ENCODE measurements around the gene LRRN4. TPM values are rescaled to one million over a fixed set of nuclear protein-coding genes. Genes with fewer than 3 reads are reported as not detected.

The LRRN4 gene
- polyA plus RNA-seq, 2 of the 4 experiments (the other 2 are of a cell fraction) = not detected

DNA sequence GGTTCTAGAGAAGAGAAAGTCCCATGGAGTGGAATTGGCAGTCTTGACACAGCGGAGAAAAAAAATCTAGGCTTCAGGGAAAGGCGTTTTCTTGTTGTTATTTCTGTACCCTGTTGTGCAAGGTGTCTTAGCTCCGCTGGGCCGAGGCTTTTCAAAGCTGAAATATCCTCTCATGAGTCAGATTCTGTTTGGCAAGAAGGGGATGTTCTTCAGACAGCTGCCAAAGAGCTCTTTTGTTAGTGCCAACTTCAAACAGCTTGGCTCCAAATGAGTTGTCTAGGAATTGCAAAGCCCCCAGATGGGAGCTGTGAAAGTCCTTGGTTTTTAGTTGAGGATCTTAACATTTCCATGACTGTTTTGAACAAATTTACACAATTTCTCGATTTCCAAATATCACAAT is 45.6 kb downstream of the LRRN4 start (continued):
- TF ChIP-seq FOSB (CRISPR knock-in tag; IDR thresholded peaks at IDR 0.05) (no peak), SREBF2 (IDR thresholded peaks at IDR 0.05) (no peak), BHLHE40 (IDR thresholded peaks at IDR 0.05; ENCODE audit: low read depth, low read length) (no peak), FOSL2 (IDR thresholded peaks at IDR 0.05) (0 out of 2 replicates have a peak, but pooled peaks have one; percentile 32), FOSL2 (CRISPR knock-in tag; IDR thresholded peaks at IDR 0.05) (peak; percentile 73), POLR2A (IDR thresholded peaks at IDR 0.05; ENCODE audit: low read length) (no peak), CHD2 (IDR thresholded peaks at IDR 0.05; ENCODE audit: low read length, partially characterized antibody) (no peak), MAFK (IDR thresholded peaks at IDR 0.05; ENCODE audit: partially characterized antibody) (no peak), FOXS1 (CRISPR knock-in tag; IDR thresholded peaks at IDR 0.05) (no peak), ZFP36 (IDR thresholded peaks at IDR 0.05; ENCODE audit: borderline replicate concordance, partially characterized antibody) (no peak), ATOH8 (CRISPR knock-in tag; IDR thresholded peaks at IDR 0.05; ENCODE audit: low read depth) (no peak), TFCP2L1 (CRISPR knock-in tag; IDR thresholded peaks at IDR 0.05) (no peak), CEBPB (IDR thresholded peaks at IDR 0.05) (peak; percentile 83 to 89), HEYL (CRISPR knock-in tag; IDR thresholded peaks at IDR 0.05) (no peak), TP53 (CRISPR knock-in tag; IDR thresholded peaks at IDR 0.05) (no peak), SMC3 (IDR thresholded peaks at IDR 0.05) (no peak), REST (IDR thresholded peaks at IDR 0.05) (no peak), RARB (CRISPR knock-in tag; IDR thresholded peaks at IDR 0.05) (no peak), RNF2 (IDR thresholded peaks at IDR 0.05; ENCODE audit: borderline replicate concordance, low read depth) (no peak), KDM5A (IDR thresholded peaks at IDR 0.05) (no peak), EP300 (IDR thresholded peaks at IDR 0.05) (no peak), GATA3 (IDR thresholded peaks at IDR 0.05; ENCODE audit: borderline replicate concordance) (no peak), HES2 (IDR thresholded peaks at IDR 0.05) (peak; percentile 73), MAZ (IDR thresholded peaks at IDR 0.05; ENCODE audit: borderline replicate concordance, low read depth, low read length) (no peak), HOXA7 (CRISPR knock-in tag; IDR thresholded peaks at IDR 0.05) (no peak), RFX5 (IDR thresholded peaks at IDR 0.05) (no peak)
- TF ChIP-seq, protein P1, sequence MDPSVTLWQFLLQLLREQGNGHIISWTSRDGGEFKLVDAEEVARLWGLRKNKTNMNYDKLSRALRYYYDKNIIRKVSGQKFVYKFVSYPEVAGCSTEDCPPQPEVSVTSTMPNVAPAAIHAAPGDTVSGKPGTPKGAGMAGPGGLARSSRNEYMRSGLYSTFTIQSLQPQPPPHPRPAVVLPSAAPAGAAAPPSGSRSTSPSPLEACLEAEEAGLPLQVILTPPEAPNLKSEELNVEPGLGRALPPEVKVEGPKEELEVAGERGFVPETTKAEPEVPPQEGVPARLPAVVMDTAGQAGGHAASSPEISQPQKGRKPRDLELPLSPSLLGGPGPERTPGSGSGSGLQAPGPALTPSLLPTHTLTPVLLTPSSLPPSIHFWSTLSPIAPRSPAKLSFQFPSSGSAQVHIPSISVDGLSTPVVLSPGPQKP (IDR thresholded peaks at IDR 0.05; ENCODE audit: low read depth, low read length) = no peak
- TF ChIP-seq, protein P2, sequence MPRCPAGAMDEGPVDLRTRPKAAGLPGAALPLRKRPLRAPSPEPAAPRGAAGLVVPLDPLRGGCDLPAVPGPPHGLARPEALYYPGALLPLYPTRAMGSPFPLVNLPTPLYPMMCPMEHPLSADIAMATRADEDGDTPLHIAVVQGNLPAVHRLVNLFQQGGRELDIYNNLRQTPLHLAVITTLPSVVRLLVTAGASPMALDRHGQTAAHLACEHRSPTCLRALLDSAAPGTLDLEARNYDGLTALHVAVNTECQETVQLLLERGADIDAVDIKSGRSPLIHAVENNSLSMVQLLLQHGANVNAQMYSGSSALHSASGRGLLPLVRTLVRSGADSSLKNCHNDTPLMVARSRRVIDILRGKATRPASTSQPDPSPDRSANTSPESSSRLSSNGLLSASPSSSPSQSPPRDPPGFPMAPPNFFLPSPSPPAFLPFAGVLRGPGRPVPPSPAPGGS (IDR thresholded peaks at IDR 0.05) = 0 out of 3 replicates have a peak, but pooled peaks have one; percentile 38

All from A549 (cell line).